Activated T-helper 2 cell treated with anti-CD3 and anti-CD28 coated beads, Interferon-gamma antibody, Interleukin-2, Interleukin-4, amounts not matched to agents 10 μg/mL and 5 μg/mL and 100 μg/mL, durations not matched to agents 14 hours and 24 hours and 36 hours (primary cell): ENCODE results near the gene GMNN. TPM values are rescaled to one million over a fixed set of nuclear protein-coding genes. Genes with fewer than 3 reads are reported as not detected.

Experiments
- DNase-seq: peaks from one replicate; pipeline ENCODE4 v3.0.0; 2021; ENCODE audit warnings: low spot score
- H3K27ac Mint-ChIP-seq: one replicate; pipeline ENCODE4 v1.8.0; 2021; ENCODE audit warnings: mixed read lengths
- H3K27me3 Mint-ChIP-seq: one replicate; pipeline ENCODE4 v1.8.0; 2021; ENCODE audit warnings: low read depth, mixed read lengths
- H3K36me3 Mint-ChIP-seq: one replicate; pipeline ENCODE4 v1.8.0; 2021; ENCODE audit warnings: low read depth, mixed read lengths
- H3K4me1 Mint-ChIP-seq: one replicate; pipeline ENCODE4 v1.8.0; 2021; ENCODE audit warnings: low read depth, mixed read lengths
- H3K4me3 Mint-ChIP-seq: one replicate; pipeline ENCODE4 v1.8.0; 2021; ENCODE audit warnings: low read depth, mild to moderate bottlenecking, moderate library complexity, mixed read lengths
- H3K9me3 Mint-ChIP-seq: one replicate; pipeline ENCODE4 v1.8.0; 2021; ENCODE audit warnings: mixed read lengths
- intact Hi-C: fragments of 100-400 bp; cut with micrococcal nuclease; formaldehyde crosslinking; loops from one replicate; pipeline ENCODE4 v1.15.1; 2023
- total RNA-seq: library from RNA; stranded (reverse); gene quantifications from 2 replicates; pipeline ENCODE4 v1.2.3, GENCODE V29; 2022

GMNN gene
- total RNA-seq, 1 donor from 2014 or later, result 68.5 TPM

GRCh38 chr6:24827162-24827561 is 52.4 kb downstream of the GMNN start:
- no peak for DNase-seq
- no peaks in the 10 kb centered on the region for H3K27me3 Mint-ChIP-seq
- no peaks in the 10 kb centered on the region for H3K9me3 Mint-ChIP-seq
- no peak overlapping the region for H3K27ac Mint-ChIP-seq
- no peak overlapping the region for H3K4me3 Mint-ChIP-seq
- intact Hi-C loops, result no loop called here
- peaks cover 60% of the 10 kb centered on the region for H3K36me3 Mint-ChIP-seq
- H3K4me1 Mint-ChIP-seq, result no peaks in the 10 kb centered on the region

- H3K36me3 Mint-ChIP-seq, result peaks cover 64% of the 10 kb centered on the region
- intact Hi-C loops, result no loop called here
- no peak overlapping the region for H3K4me3 Mint-ChIP-seq
- no peaks in the 10 kb centered on the region for H3K9me3 Mint-ChIP-seq
- DNase-seq, result no peak
- H3K27ac Mint-ChIP-seq, result no peak overlapping the region
- no peaks in the 10 kb centered on the region for H3K4me1 Mint-ChIP-seq
- H3K27me3 Mint-ChIP-seq, result no peaks in the 10 kb centered on the region
Measured at GRCh38 chr6:24827970-24828369, 53.2 kb downstream of the GMNN start.

- DNase-seq, result no peak
- Mint-ChIP-seq H3K4me3 (no peak overlapping the region), H3K4me1 (no peaks in the 10 kb centered on the region), H3K36me3 (peaks cover 70% of the 10 kb centered on the region), H3K27me3 (no peaks in the 10 kb centered on the region), H3K9me3 (peaks cover 7% of the 10 kb centered on the region), H3K27ac (no peak overlapping the region)
- intact Hi-C loops, result no loop called here
Measured at GRCh38 chr6:24829657-24830056, 54.9 kb downstream of the GMNN start.

- Mint-ChIP-seq H3K27me3 (no peaks in the 10 kb centered on the region), H3K27ac (no peak overlapping the region), H3K9me3 (peaks cover 7% of the 10 kb centered on the region), H3K4me3 (no peak overlapping the region), H3K36me3 (peaks cover 78% of the 10 kb centered on the region), H3K4me1 (no peaks in the 10 kb centered on the region)
- intact Hi-C loops, result no loop called here
- no peak for DNase-seq
Measured at GRCh38 chr6:24831771-24832716, 57.3 kb downstream of the GMNN start.

- intact Hi-C loops, result no loop called here
- H3K4me1 Mint-ChIP-seq, result no peaks in the 10 kb centered on the region
- DNase-seq, result no peak
- H3K27ac Mint-ChIP-seq, result no peak overlapping the region
- no peaks in the 10 kb centered on the region for H3K27me3 Mint-ChIP-seq
- peaks cover 7% of the 10 kb centered on the region for H3K9me3 Mint-ChIP-seq
- H3K36me3 Mint-ChIP-seq, result peaks cover 73% of the 10 kb centered on the region
- no peak overlapping the region for H3K4me3 Mint-ChIP-seq
Measured at GRCh38 chr6:24832794-24833193, 58.1 kb downstream of the GMNN start.

GRCh38 chr6:24833711-24834386 is 59.1 kb downstream of the GMNN start:
- intact Hi-C loops, result no loop called here
- Mint-ChIP-seq H3K27ac (no peak overlapping the region), H3K9me3 (peaks cover 7% of the 10 kb centered on the region), H3K36me3 (peaks cover 77% of the 10 kb centered on the region), H3K4me3 (no peak overlapping the region), H3K4me1 (no peaks in the 10 kb centered on the region), H3K27me3 (no peaks in the 10 kb centered on the region)
- no peak for DNase-seq

Other genes with a start within 250 kb of the GMNN start
- gene KIAA0319, start 128.7 kb upstream of the GMNN start, total RNA-seq, result not detected in 2 replicates
- gene TDP2, start 108.0 kb upstream of the GMNN start, total RNA-seq, result 45.6 and 47.0 TPM in 2 replicates
- gene ACOT13, start 107.9 kb upstream of the GMNN start, total RNA-seq, result 30.2 and 36.6 TPM in 2 replicates
- 117 and 122 TPM in 2 replicates for gene C6orf62, start 55.8 kb upstream of the GMNN start, total RNA-seq
- gene ARMH2, start 24.0 kb downstream of the GMNN start, total RNA-seq, result not detected in 2 replicates
- gene RIPOR2, start 161.0 kb downstream of the GMNN start, total RNA-seq, result 8.5 and 9.4 TPM in 2 replicates